ENCODE results near the gene MROH2A. TPM values are rescaled to one million over a fixed set of nuclear protein-coding genes. Genes with fewer than 3 reads are reported as not detected.
"Not testable (repeated sequence)": the region's sequence is repeated elsewhere in the genome, so short reads cannot be mapped to it uniquely, and the experiment has no call there.

Gene MROH2A
- total RNA-seq, 3 donors from 2014 or later (not counting 1 experiment from before 2014, with no cell fraction given): not detected

DNA sequence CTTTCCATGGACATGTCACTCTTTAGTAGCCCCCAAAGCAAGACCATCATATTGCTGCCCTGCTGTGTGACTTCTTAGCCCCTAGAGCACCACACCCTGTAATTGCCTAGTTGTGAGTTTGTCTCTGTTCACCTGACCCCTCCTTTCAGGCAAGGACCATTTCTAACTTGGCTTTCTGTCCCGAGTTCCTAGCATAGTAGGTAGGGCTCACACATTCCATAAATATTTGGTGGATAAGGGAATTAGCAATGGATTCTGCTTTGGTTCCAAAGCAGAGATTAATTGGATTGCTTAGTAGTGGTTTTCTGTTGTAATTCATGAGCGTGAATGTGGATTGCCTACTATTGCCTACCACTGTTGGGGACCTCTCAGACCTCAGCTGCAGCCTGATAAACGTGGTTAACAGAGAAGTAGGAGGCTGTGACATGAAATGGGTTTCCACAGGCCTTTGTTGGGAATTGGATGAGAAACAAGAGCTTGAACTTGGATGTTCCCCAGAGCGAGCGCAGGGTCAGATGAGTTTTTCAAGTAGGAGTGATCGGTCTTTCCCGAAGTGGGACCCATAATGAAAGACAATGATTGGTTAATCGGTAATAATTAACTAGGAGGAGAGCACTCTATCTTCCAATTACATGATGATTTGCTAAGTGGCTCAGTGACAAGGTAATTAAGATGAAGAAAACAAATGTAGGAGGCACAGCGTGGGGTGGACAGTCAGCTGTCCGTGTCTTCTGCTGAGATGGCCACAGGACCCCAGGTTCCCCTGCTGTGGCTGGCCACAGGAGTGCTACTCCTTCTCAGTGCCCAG is 31.5 kb upstream of the MROH2A start:
- H3K9me3 ChIP-seq (ENCODE audit: control insufficient read depth, insufficient read depth, low read length): peaks cover 10% of the 10 kb centered on the region
- no peak for ATAC-seq
- no peaks in the 10 kb centered on the region for H3K36me3 ChIP-seq (ENCODE audit: control insufficient read depth, insufficient read depth, low read length)
- H3K27ac ChIP-seq (ENCODE audit: low read length): no peak overlapping the region
- H3K4me3 ChIP-seq (ENCODE audit: low read length): no peak overlapping the region
- no peaks in the 10 kb centered on the region for H3K9me3 Mint-ChIP-seq
- H3K36me3 Mint-ChIP-seq: peaks cover 9% of the 10 kb centered on the region
- 85% methylated on average over 10 of the region's 10 CpGs for WGBS (ENCODE audit: insufficient coverage)
- H3K4me1 ChIP-seq (ENCODE audit: control insufficient read depth, insufficient read depth, low read length): no peaks in the 10 kb centered on the region
- TF ChIP-seq, protein P1, sequence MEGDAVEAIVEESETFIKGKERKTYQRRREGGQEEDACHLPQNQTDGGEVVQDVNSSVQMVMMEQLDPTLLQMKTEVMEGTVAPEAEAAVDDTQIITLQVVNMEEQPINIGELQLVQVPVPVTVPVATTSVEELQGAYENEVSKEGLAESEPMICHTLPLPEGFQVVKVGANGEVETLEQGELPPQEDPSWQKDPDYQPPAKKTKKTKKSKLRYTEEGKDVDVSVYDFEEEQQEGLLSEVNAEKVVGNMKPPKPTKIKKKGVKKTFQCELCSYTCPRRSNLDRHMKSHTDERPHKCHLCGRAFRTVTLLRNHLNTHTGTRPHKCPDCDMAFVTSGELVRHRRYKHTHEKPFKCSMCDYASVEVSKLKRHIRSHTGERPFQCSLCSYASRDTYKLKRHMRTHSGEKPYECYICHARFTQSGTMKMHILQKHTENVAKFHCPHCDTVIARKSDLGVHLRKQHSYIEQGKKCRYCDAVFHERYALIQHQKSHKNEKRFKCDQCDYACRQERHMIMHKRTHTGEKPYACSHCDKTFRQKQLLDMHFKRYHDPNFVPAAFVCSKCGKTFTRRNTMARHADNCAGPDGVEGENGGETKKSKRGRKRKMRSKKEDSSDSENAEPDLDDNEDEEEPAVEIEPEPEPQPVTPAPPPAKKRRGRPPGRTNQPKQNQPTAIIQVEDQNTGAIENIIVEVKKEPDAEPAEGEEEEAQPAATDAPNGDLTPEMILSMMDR (IDR thresholded peaks at IDR 0.05): no peak
- no peaks in the 10 kb centered on the region for H3K4me1 Mint-ChIP-seq
- DNase-seq: no peak
- intact Hi-C loops (cut with micrococcal nuclease): no loop called here
- H3K27ac Mint-ChIP-seq: no peak overlapping the region
- H3K27me3 ChIP-seq (ENCODE audit: control insufficient read depth, insufficient read depth, low read length): peaks cover 4% of the 10 kb centered on the region
- peaks cover 27 to 41% of the 10 kb centered on the region in 2 donors for H3K27me3 Mint-ChIP-seq (ENCODE audit: low read depth in 2 of 2)
- no peak overlapping the region for H3K4me3 Mint-ChIP-seq

DNA sequence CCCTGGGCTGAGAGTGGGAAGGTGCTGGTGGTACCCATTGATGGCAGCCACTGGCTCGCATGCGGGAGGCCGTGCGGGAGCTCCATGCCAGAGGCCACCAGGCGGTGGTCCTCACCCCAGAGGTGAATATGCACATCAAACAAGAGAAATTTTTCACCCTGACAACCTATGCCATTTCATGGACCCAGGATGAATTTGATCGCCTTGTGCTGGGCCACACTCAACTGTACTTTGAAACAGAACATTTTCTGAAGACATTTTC is 30.9 kb upstream of the MROH2A start:
- TF ChIP-seq, protein P1 (IDR thresholded peaks at IDR 0.05): no peak
- Histone ChIP-seq H3K27ac (ENCODE audit: low read length) (no peak overlapping the region), H3K36me3 (ENCODE audit: control insufficient read depth, insufficient read depth, low read length) (no peaks in the 10 kb centered on the region), H3K4me3 (ENCODE audit: low read length) (no peak overlapping the region), H3K27me3 (ENCODE audit: control insufficient read depth, insufficient read depth, low read length) (peaks cover 4% of the 10 kb centered on the region), H3K4me1 (ENCODE audit: control insufficient read depth, insufficient read depth, low read length) (no peaks in the 10 kb centered on the region), H3K9me3 (ENCODE audit: control insufficient read depth, insufficient read depth, low read length) (peaks cover 10% of the 10 kb centered on the region)
- intact Hi-C loops (cut with micrococcal nuclease): no loop called here
- H3K4me1 Mint-ChIP-seq: no peaks in the 10 kb centered on the region
- DNase-seq (no peak), ATAC-seq (no peak)
- no peaks in the 10 kb centered on the region for H3K9me3 Mint-ChIP-seq
- 97% methylated on average over 6 of the region's 6 CpGs for WGBS (ENCODE audit: insufficient coverage)
- H3K36me3 Mint-ChIP-seq: peaks cover 9% of the 10 kb centered on the region
- no peak overlapping the region for H3K4me3 Mint-ChIP-seq
- no peak overlapping the region for H3K27ac Mint-ChIP-seq
- peaks cover 29 to 41% of the 10 kb centered on the region in 2 donors for H3K27me3 Mint-ChIP-seq (ENCODE audit: low read depth in 2 of 2)

DNA sequence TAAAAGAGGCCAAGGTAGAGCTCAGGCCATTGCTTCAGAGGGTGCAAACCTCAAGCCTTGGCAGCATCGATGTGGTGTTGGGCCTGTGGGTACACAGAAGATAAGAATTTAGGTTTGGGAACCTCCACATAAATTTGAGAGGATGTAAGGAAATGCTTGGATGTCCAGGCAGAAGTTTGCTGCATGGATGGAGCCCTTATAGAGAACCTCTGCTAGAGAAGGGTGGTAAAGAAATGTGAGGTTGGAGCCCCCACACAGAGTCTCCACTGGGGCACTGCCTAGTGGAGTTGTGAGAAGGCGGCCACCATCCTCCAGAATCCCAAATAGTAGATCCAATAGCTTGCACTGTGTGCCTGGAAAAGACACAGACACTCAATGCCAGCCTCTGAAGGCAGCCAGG is 27.4 kb upstream of the MROH2A start:
- intact Hi-C loops (cut with micrococcal nuclease); H3K36me3 Mint-ChIP-seq: not testable (repeated sequence)

DNA sequence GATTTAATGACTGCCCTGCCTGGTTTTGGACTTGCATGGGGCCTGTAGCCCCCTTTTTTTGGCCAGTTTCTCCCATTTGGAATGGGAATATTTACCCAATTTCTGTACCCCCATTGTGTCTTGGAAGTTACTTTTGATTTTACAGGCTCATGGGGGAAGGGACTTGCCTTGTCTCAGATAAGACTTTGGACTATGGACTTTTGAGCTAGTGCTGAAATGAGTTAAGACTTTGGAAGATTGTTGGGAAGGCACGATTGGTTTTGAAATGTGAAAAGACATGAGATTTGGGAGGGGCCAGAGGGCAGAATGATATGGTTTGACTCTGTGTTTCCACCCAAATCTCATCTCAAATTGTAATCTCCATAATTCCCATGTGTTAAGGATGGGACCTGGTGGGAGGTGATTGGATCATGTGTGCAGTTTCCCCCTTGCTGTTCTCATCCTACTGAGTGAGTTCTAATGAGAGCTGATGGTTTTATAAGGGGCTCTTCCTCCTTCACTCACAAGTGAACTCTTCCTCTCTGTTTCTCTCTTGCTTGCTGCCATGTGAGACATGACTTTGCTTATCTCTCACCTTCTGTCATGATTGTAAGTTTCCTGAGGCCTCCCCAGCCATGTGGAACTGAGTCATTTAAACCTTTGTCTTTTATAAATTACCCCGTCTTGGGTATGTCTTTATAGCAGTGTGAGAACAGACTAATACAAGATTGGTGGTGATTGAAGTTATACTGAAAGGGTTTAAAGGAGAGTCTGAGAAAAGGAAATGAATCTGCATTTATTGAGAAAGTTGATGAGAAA is 26.7 kb upstream of the MROH2A start:
- H3K36me3 Mint-ChIP-seq; H3K27me3 ChIP-seq (ENCODE audit: control insufficient read depth, insufficient read depth, low read length); H3K4me1 ChIP-seq (ENCODE audit: control insufficient read depth, insufficient read depth, low read length); H3K4me3 Mint-ChIP-seq; ATAC-seq; H3K27ac Mint-ChIP-seq; H3K36me3 ChIP-seq (ENCODE audit: control insufficient read depth, insufficient read depth, low read length); H3K4me1 Mint-ChIP-seq; H3K9me3 Mint-ChIP-seq; intact Hi-C loops (cut with micrococcal nuclease); H3K4me3 ChIP-seq (ENCODE audit: low read length); DNase-seq; H3K27ac ChIP-seq (ENCODE audit: low read length): not testable (repeated sequence)
- peaks cover 10% of the 10 kb centered on the region for H3K9me3 ChIP-seq (ENCODE audit: control insufficient read depth, insufficient read depth, low read length)
- peaks cover 31 to 49% of the 10 kb centered on the region in 2 donors for H3K27me3 Mint-ChIP-seq (ENCODE audit: low read depth in 2 of 2)
- WGBS (ENCODE audit: insufficient coverage): 69% methylated on average over 2 of the region's 2 CpGs

More for the DNA sequence above, 27.4 kb upstream of the MROH2A start:
- H3K27ac ChIP-seq (ENCODE audit: low read length); H3K4me3 ChIP-seq (ENCODE audit: low read length); DNase-seq; H3K9me3 Mint-ChIP-seq; H3K27ac Mint-ChIP-seq; H3K27me3 ChIP-seq (ENCODE audit: control insufficient read depth, insufficient read depth, low read length); H3K4me1 Mint-ChIP-seq; H3K4me3 Mint-ChIP-seq; H3K4me1 ChIP-seq (ENCODE audit: control insufficient read depth, insufficient read depth, low read length); H3K36me3 ChIP-seq (ENCODE audit: control insufficient read depth, insufficient read depth, low read length): not testable (repeated sequence)
- H3K9me3 ChIP-seq (ENCODE audit: control insufficient read depth, insufficient read depth, low read length): peaks cover 10% of the 10 kb centered on the region
- WGBS (ENCODE audit: insufficient coverage): 92% methylated on average over 1 of the region's 2 CpGs
- ATAC-seq: peak in 1 of 3 donors; percentile 17
- peaks cover 32 to 52% of the 10 kb centered on the region in 2 donors for H3K27me3 Mint-ChIP-seq (ENCODE audit: low read depth in 2 of 2)
